Chondrocyte (in vitro differentiated cells): ENCODE results near the gene PTRHD1. TPM values are rescaled to one million over a fixed set of nuclear protein-coding genes. Genes with fewer than 3 reads are reported as not detected.
A peak's percentile ranks its signal among the peaks of the same experiment; 100 is the strongest.

Experiments
- DNase-seq: peaks from one replicate; pipeline ENCODE4 v3.0.0; 2021; ENCODE audit warnings: mixed read lengths, low spot score
- H3K27ac Mint-ChIP-seq: one replicate; pipeline ENCODE4 v1.8.0; 2021; ENCODE audit warnings: mild to moderate bottlenecking, moderate library complexity, mixed read lengths; ENCODE audit not compliant: unreplicated experiment
- H3K27me3 Mint-ChIP-seq: 2 replicates; pipeline ENCODE4 v1.8.0; 2021; ENCODE audit warnings: low read depth, mixed read lengths
- H3K36me3 Mint-ChIP-seq: 2 replicates; pipeline ENCODE4 v1.8.0; 2021; ENCODE audit warnings: low read depth, mixed read lengths
- H3K4me1 Mint-ChIP-seq: 2 replicates; pipeline ENCODE4 v1.8.0; 2021; ENCODE audit warnings: low read depth, mild to moderate bottlenecking, mixed read lengths
- H3K4me3 Mint-ChIP-seq: one replicate; pipeline ENCODE4 v1.8.0; 2021; ENCODE audit warnings: mild to moderate bottlenecking, moderate library complexity, mixed read lengths; ENCODE audit not compliant: unreplicated experiment
- H3K9me3 Mint-ChIP-seq: 2 replicates; pipeline ENCODE4 v1.8.0; 2021; ENCODE audit warnings: low read depth, mixed read lengths
- total RNA-seq: library from RNA; stranded (reverse); gene quantifications from 3 replicates; pipeline ENCODE4 v1.2.1, GENCODE V29; 2021
- TF ChIP-seq, protein P1 (sequence below): fragments of 200-600 bp; sonication (generic); IDR thresholded peaks from 2 replicates; pipeline ENCODE4 v1.5.0; 2021; ENCODE audit warnings: antibody characterized with exemption, mild to moderate bottlenecking, moderate library complexity

The PTRHD1 gene
- total RNA-seq, 1 donor from 2014 or later = 32.0 TPM

DNA sequence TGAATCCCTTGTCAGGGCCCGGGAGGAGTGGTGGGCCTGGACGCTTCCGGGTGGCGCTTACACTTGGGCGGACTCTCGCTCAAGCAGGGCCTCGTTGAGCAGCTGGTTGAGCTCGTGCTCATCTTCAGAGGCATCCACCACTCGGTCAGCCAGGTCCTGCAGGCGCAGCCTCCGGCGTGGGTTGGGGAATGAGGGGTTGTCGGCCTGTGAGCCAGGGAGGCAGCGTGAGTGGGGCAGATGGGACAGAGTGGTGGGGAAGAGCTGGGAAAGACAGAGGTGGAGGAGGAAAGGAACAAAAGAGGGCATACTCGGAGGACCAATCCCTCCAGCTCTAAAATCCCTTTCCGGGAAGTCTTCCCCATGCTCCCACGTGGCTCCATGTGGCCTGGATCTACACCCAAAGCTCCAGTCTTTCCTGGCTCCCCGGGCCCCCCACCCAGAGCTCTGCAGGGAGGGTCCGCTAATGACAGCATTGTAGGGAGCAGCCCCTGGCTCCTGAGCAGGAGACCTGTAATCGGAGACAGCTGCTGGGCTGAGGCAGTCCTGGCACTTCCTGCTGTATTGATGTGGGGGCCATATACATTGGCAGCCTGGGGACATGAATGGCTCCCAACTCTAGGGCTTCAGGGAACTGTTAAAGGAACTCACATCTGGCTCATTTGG is 41.7 kb upstream of the PTRHD1 start:
- Mint-ChIP-seq H3K36me3 (peaks cover 25% of the 10 kb centered on the region), H3K4me3 (no peak overlapping the region), H3K9me3 (no peaks in the 10 kb centered on the region)

GRCh38 chr2:24833821-24834732 is 40.9 kb upstream of the PTRHD1 start:
- peak; percentile 77 for DNase-seq
- no peak overlapping the region for H3K4me3 Mint-ChIP-seq
- H3K36me3 Mint-ChIP-seq = peaks cover 25% of the 10 kb centered on the region
- no peaks in the 10 kb centered on the region for H3K9me3 Mint-ChIP-seq
- no peak overlapping the region for H3K27ac Mint-ChIP-seq
- no peaks in the 10 kb centered on the region for H3K27me3 Mint-ChIP-seq
- peaks cover 2% of the 10 kb centered on the region for H3K4me1 Mint-ChIP-seq
- TF ChIP-seq, protein P1, sequence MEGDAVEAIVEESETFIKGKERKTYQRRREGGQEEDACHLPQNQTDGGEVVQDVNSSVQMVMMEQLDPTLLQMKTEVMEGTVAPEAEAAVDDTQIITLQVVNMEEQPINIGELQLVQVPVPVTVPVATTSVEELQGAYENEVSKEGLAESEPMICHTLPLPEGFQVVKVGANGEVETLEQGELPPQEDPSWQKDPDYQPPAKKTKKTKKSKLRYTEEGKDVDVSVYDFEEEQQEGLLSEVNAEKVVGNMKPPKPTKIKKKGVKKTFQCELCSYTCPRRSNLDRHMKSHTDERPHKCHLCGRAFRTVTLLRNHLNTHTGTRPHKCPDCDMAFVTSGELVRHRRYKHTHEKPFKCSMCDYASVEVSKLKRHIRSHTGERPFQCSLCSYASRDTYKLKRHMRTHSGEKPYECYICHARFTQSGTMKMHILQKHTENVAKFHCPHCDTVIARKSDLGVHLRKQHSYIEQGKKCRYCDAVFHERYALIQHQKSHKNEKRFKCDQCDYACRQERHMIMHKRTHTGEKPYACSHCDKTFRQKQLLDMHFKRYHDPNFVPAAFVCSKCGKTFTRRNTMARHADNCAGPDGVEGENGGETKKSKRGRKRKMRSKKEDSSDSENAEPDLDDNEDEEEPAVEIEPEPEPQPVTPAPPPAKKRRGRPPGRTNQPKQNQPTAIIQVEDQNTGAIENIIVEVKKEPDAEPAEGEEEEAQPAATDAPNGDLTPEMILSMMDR = no peak

More for the DNA sequence above, 41.7 kb upstream of the PTRHD1 start:
- Mint-ChIP-seq H3K27ac (no peak overlapping the region), H3K4me1 (peaks cover 2% of the 10 kb centered on the region), H3K27me3 (no peaks in the 10 kb centered on the region)
- no peak for DNase-seq
- TF ChIP-seq, protein P1 = no peak

GRCh38 chr2:24832931-24833701 is 39.9 kb upstream of the PTRHD1 start:
- Mint-ChIP-seq H3K27ac (no peak overlapping the region), H3K4me3 (no peak overlapping the region), H3K36me3 (peaks cover 25% of the 10 kb centered on the region), H3K9me3 (no peaks in the 10 kb centered on the region), H3K4me1 (peaks cover 2% of the 10 kb centered on the region), H3K27me3 (no peaks in the 10 kb centered on the region)
- TF ChIP-seq, protein P1 = no peak
- DNase-seq = peak; percentile 77

DNA sequence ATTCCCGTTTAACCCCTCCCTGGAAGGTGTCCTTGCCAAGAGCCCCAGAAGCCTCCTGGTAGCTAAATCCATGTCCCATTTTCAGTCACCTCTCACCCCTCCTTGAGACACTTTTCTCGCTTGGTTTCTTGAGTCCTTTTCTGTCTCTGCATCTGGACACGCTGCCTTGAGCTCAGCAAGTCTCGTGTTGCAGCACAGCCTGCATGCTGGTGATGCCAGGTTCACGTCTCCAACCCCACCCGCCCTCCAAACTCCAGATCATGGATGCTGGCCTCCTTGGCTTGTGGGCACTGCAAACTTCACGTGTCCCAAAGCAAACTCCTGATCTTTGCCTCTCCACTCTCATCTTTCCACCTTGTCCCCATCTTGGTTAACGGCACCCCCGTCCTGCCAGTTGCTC is 39.3 kb upstream of the PTRHD1 start:
- TF ChIP-seq, protein P1 = no peak
- Mint-ChIP-seq H3K4me3 (no peak overlapping the region), H3K36me3 (peaks cover 25% of the 10 kb centered on the region)

DNA sequence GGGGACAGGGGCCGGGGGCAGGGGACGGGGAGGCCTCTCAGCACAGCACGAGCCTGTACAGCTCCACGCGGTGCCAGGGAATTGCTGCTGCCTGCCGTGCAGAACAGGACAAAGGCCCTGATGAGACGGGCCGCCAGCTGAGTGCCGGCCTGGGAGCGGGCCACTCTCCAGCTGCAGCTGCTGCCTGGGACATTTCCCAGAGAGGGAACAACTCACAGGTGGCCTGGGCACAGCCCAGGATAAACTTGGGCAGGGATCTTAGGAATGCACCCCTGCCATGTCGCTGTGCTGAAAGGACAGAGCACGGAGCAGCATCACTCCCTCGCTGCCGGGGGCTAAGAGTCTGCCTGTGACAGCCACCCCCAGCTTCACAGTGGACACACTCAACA is 38.9 kb upstream of the PTRHD1 start:
- peak; percentile 81 for DNase-seq
- Mint-ChIP-seq H3K4me1 (peaks cover 10% of the 10 kb centered on the region), H3K27me3 (no peaks in the 10 kb centered on the region), H3K9me3 (no peaks in the 10 kb centered on the region), H3K27ac (no peak overlapping the region), H3K36me3 (peaks cover 22% of the 10 kb centered on the region), H3K4me3 (no peak overlapping the region)
- TF ChIP-seq, protein P1 = no peak

More for the DNA sequence above, 39.3 kb upstream of the PTRHD1 start:
- peak; percentile 46 for DNase-seq
- Mint-ChIP-seq H3K27ac (no peak overlapping the region), H3K4me1 (peaks cover 5% of the 10 kb centered on the region), H3K27me3 (no peaks in the 10 kb centered on the region), H3K9me3 (no peaks in the 10 kb centered on the region)
